NCI-H2196 treated with DMSO at 0.1 percent for 48 hours (cell line): ENCODE results near the gene ASH1L.
"Not testable (repeated sequence)": the region's sequence is repeated elsewhere in the genome, so short reads cannot be mapped to it uniquely, and the experiment has no call there.

ENCODE experiments used
- DNase-seq: peaks from one replicate; lab custom pipeline; 2025; ENCODE audit not compliant: unreplicated experiment; lab: John Stamatoyannopoulos, UW

Gene ASH1L

DNA sequence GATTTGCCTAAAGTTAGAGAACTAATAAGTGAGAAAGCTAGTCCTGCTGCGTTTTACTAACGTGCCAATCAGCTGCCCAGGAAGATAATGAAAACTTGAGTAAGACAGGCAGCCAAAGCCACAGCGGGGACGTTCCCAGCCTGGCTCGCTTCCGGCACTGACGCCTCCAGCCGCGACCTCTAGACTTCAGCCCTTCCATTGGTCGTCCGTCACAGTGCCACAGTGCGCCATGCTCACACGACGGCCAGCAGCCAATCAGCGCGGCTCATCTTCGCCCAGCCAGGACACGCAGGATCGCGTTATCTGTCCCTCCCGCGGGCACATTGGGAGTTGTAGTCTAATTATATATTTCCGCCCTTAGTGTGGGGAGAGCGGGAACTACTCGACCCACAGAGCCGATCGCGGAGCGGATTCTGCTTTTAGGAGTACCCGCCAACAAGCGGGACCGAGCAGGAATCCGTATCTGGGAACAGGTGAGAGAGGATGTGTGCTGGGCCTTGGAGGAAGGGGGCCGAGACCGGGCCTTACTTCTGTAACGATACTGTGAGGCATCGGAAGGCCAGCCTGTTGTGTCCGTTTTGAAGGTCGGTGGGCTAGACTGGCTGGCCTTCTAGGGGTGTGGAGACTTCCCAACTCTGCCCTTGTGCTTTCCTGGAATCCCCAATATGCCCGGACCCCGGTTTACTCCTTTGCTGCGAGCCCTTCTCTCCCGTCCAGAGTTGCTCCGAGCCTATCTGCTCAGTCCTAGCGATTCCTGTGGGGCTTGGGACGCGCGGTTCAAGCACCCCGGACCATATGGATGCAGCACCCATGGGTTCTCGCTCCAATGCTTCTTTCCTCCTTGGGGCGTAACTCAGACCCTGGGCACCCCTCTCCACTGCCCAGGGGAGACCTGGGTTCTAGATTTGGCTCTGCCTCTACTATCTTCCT lies 253.8 kb downstream of the ASH1L start, which contains the start of gene FDPS:
Gene FDPS (plus strand): TSS at position 374 of the 930 bp plus-strand sequence. CDS start 924 bp downstream, outside the sequence.
- DNase-seq = peak; percentile 98

DNA sequence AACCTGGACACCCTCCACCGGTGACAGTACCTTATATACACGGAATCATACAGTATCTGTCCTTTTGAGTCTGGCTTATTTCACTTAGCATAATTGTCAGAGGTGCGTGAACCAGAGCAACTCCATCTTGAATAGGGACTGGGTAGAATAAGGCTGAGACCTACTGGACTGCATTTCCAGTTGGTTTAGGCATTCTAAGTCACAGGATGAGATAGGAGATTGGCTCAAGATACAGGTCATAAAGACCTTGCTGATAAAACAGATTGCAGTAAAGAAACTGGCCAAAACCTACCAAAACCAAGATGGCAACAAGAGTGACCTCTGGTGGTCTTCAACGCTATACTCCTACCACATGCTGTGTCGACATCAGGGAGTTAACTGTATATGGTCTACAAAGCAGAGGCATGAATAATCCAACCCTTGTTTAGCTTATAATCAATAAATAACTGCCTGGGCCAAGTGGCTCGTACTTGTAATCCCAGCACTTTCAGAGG lies 255.3 kb downstream of the ASH1L start:
- no peak for DNase-seq

DNA sequence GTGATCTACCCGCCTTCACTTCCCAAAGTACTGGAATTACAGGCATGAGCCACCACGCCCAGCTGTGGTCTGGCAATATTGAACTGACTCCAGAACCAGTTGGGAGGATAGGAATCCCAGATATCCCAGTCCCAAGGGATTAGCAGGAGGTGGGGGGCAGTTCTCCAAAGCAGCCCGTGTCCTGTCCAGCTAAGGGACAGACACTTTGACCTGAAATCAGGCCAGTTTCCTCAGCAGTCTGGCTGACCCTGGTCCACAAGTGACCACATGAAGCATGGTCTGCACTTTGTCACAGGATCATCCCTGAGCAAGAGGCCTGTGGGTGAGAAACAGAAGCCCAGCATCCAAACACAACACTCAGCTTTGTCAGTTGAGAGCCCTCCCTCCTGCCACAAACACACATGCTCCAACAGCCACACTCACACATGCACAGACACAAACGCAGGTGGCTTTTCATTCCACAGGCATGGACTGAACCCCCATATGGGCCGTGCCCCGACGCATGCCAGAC lies 256.7 kb downstream of the ASH1L start:
- DNase-seq = no peak

DNA sequence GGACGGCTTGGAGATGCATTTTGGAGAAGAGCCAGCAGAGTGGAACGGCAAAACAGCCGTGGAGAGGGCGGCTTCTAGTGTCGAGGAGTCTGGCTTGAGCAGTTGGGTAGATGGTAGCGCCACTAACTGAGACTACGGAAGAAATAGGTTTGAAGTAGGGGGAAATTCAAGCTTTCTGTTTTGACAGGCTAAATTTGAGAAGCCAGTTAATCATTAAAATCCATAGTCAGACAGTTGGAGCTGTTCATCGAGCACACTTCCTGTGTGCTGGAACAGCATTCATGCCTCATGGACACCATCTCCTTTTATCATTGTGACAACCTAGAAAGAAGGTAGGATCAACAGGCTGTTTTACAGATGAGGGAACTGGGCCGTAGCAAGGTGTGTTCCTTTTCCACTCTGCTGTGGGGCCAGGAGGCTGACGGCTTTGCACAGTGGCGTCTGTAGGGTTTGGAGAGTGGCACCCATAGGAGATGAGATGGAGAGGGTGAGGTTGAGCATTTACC lies 258.0 kb downstream of the ASH1L start:
- no peak for DNase-seq

DNA sequence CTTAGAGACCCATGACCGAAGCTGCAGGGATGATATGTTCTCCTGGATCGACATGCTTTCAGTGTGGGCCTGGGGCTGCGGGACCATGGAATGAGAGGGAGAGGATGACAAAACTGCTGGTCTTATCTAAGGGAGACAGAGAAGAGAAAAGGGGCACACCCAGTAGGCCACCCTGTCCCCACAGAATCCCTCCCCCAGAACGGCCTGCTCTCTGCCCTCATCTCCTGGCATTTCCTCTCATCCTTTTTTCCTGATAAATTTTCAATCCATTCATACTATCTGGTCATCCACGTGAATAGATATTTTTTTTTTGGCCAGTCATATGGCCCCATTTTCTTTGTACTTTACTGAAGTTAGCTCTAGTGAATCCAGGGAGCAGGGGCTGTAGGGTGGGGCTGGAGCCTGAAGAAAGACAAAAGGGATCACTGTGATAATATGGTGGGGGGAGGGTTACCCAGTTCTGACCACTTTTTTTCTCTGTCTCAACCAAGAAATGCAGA lies 261.2 kb downstream of the ASH1L start, which contains the start of gene PKLR:
Gene PKLR (minus strand): TSS at position 97 of the 500 bp plus-strand sequence. CDS start 43 bp downstream, at position 54.
- no peak for DNase-seq

DNA sequence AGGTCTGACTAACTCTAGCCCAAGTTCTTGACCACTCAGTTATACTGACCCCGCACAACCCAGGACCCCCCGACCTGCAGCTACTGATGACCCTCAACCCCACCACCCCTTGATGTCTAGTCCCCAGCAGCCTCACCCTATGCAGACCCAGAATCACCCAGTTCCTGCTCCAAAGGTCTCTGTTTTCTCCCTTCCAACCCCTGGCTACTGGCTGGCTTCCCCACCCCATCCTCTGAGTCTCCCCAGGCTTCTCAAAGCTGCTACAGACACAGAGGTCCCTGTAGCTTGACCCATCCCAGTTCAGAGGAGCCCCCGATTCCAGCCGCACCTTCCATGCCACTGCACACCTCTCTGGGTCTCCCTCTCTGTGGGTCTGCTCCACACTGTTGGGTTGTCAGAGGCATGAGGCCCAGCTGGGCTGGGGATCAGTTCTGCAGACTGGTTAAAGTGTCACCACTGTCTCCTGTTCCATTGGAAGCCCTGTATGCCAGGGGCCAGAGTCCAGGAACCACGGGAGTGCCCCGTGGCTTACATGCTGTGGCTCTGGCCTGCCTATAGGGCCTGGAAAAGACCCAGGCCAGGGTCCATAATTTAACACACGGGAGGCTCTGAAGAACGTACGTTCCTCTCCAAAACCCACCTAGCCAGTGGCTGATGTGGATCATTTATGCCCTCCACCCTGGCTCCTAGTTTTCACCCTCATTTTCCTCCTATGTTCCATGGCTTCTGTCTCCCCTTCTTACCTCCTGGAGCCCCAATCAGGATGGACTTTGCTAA lies 261.9 kb downstream of the ASH1L start:
- no peak for DNase-seq

DNA sequence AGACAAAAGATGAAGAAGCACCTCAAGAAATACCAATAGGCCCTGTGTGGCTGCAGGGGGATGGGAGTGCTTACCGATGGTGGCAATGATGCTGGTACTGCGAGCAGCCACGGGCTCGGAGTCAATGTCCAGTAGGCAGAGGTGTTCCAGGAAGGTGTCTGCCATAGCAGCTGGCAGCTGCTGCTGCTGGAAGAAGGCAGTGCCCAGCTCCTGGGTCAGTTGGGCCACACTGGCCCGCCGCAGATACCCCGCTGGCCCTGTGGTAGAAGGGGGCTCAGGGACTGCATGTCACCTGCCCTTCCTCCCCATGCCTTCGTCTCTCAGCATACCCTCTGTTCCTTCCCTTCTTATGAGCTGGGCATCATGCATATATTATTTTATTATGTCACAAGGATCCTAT lies 262.6 kb downstream of the ASH1L start:
- DNase-seq = no peak

DNA sequence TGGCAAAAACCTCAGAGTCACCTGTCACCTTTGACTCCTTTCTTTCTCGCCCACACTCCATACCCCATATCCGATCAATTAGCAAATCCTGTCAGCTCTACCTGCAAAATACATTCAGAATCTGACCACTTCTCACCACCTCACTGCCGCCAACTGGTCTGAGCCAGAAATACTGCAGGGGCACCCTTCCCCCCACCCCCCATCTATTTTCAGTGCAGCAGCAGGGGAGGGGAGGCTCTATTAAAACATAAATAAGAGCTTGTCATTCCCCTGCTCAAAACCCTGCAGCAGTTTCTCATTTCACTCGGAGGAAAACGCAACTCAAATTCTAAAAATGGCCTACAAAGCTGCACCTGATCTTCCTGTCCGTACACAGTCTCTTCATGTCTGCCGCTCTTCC lies 265.2 kb downstream of the ASH1L start:
- no peak for DNase-seq

DNA sequence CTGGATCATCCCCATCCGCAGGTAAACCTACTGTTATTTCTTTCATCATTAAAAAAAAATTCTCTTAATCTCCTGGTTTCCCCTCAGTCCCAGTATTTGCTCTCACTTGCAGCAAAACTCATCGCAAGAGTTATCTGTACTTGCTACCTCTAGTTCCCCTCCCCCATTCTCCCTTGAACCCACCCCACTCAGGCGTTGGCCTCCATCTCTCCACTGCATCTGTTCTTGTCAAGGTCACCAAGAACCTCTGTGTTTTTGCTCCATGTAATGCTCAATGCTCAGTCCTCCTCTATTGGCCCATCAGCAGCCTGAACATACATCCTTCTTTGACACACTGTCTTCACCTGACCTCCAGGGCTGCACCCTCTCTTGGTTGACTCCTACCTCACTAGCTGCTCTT lies 265.9 kb downstream of the ASH1L start:
- no peak for DNase-seq

DNA sequence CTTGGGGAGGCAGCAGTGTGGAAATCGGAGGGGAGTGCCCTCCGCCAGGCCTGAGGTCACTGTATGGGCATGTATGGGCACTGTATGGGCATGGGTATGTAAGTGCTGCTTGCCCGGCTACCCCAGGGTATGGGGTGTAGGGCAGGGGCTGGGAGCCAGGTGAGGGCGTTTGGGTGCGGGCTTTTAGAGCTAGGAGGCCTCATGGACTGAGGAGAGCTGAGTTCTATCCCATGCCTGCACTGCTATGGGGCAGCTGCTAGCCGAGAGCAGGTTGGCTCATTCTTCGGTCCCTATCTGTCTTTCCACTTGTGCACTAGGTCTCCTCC lies 266.7 kb downstream of the ASH1L start:
- no peak for DNase-seq

DNA sequence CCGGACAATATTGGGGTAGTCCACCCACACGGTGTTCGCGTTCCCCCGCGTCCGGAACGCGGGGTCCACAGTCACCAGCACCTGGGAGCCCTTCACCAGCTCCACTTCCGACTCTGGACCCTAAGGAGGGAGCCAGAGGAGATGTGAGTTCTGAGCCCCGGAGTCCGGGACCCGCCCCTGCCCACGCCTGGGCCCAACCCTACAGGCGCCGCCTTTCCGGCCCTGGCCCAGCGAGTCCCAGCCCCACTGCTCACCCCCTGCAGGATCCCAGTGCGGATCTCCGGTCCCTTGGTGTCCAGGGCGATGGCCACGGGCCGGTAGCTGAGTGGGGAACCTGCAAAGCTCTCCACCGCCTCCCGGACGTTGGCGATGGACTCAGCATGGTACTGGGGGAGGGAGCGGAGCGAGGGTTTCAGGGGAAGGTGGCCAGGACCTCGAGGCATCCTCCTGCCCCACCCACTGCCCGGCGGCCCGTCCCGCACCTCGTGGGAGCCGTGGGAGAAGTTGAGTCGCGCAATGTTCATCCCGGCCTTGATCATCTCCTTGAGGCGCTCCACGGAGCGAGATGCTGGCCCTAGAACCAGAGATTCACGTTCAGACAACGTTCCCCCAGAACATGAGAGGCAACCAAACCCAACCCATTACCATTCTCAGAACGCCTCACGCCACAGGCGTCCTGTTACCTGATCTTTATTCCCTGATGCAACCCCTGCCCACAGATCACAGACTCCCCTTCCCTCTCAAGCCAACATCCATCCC lies 267.2 kb downstream of the ASH1L start:
- DNase-seq = no peak

DNA sequence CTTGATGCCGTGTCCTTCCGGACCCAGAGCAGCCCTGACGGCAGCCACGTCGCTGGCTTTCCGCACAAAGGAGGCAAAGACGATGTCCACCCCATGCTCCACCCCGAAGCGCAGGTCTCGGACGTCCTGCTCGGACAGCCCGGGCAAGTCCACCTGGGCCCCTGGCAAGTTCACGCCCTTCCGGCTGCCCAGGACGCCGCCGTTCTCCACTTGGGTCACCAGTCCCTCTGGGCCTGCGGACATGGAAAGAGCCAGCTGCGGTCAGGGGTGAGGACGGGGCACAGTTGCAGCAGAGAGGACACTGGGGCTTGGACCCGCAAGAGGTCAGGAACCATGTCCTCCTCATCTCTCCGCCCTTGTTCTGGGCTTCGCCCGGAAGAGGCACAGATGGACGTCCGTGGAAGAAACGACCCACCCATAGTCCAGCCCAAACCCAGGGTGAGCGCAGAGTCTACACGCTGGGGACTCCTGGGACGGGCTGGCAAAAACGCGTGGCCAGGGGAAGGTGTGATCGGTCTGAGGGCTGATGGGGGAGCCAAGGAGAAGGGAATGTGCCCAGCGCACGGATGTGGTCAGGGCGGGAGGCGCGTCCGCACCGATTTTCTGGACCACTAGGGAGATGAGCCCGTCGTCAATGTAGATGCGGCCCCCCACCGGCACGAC lies 268.0 kb downstream of the ASH1L start:
- no peak for DNase-seq

DNA sequence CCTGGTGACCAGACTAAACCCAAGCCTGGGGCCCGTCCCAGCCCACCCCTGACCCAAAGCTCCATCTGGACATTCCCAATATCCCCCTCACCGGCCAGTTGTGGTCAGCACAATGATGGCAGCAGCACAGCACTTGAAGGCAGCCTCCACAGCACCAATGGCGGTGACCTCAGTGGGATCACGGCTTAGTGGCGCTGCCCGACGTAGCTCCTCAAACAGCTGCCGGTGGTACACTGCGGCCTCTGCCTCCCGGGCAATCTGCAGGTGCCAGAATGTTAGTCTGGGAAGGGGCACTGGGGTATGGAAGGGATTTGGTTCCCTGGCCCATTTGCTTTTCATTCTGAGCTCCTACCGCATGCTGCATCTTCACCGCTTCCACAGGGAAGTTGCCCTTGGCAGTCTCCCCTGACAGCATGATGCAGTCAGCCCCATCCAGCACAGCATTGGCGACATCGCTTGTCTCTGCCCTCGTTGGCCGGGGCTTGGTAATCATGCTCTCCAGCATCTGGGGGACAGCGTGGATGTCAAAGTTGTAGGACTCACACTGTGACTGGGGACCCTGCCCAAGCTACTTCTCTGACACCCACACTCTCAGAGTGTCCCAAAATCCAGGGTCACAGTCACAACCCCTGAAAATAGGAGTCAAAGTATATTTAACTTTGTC lies 269.4 kb downstream of the ASH1L start:
- DNase-seq = no peak

DNA sequence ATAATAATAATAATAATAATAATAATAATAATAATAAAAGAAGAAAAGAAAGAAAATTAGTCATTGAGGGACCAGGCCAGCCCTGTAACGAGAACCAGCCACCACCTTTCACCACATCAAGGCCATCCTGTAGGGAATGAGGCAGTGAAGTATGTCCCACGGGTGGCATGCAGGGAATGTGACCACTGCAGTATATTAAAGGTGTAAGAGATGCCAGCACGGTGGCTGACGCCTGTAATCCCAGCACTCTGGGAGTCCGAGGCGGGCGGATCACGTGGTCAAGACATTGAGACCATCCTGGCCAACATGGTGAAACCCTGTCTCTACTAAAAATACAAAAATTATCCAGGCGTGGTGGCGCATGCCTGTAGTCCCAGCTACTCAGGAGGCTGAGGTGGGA lies 271.6 kb downstream of the ASH1L start:
- not testable (repeated sequence) for DNase-seq

DNA sequence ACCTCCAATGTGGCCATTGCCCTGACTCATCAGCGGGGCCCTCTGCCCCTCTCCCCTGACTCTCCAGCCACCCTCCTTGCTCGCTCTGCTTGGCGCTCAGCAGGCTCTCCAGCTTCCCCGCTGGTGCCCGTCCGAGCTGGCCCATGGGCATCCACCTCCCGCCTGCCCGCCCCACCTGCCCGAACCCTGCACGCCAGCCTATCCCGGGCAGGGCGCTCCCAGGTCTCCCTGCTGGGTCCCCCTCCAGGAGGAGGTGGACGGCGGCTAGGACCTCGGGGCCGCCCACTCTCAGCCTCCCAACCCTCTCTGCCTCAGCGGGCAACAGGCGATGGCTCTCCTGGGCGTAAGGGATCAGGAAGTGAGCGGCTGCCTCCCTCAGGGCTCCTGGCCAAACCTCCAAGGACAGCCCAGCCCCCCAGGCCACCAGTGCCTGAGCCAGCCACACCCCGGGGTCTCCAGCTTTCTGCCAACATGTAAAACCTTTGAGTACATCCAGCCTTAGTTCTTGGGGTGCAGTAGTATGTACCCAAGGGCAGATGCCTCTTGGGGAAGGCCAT lies 274.5 kb downstream of the ASH1L start:
- DNase-seq = no peak

DNA sequence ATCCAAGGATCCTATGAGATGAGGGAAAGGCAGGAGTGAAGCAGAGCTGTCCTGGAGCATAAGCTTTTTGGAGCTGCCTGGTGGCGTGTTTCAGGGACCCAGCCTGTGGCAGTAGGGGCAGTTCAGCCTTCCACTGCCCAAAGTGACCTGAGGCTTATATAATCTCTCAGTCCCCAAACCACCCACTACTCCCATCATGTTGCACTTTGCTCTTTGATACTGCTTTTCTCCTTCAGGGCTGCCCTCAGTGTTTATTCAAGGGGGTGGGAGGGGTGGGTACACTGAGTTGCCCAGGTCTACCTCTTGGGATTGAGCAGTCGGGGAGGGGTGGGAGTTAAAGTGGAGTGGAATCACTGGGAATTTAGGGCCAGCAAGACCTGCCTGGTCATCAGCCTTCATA lies 276.1 kb downstream of the ASH1L start:
- DNase-seq = no peak

DNA sequence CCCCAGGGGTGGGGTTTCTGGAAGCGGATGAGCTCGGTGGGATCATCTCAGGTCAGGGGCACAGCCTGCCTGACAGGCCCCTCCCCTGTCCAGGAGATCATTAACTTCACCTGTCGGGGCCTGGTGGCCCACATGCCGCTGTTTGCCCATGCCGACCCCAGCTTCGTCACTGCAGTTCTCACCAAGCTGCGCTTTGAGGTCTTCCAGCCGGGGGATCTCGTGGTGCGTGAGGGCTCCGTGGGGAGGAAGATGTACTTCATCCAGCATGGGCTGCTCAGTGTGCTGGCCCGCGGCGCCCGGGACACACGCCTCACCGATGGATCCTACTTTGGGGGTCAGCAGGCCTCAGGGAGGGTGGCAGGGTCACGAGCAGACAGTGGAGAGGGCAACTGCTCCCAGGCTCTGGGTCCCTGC lies 277.0 kb downstream of the ASH1L start:
- no peak for DNase-seq
